Large intestine (tissue), 3 donors: ENCODE data around the gene ETV6. TPM values are rescaled to one million over a fixed set of nuclear protein-coding genes. Genes with fewer than 3 reads are reported as not detected.

Source experiments
- DNase-seq, 2 donors: peaks; one replicate each; pipeline versions ENCODE4 v3.0.0 to v3.0.0-alpha.2; 2013
- H3K27ac ChIP-seq: one replicate; pipeline ENCODE4 v1.5.1; 2013; ENCODE audit warnings: low read length
- H3K27me3 ChIP-seq: 2 replicates; pipeline ENCODE4 v1.6.1; 2013; ENCODE audit warnings: low read length; ENCODE audit not compliant: control insufficient read depth, insufficient read depth
- H3K36me3 ChIP-seq: 2 replicates; pipeline ENCODE4 v1.6.1; 2013; ENCODE audit warnings: low read length; ENCODE audit not compliant: control insufficient read depth, insufficient read depth
- H3K4me1 ChIP-seq: one replicate; pipeline ENCODE4 v1.6.1; 2013; ENCODE audit warnings: low read length; ENCODE audit not compliant: control insufficient read depth, insufficient read depth
- H3K4me3 ChIP-seq: one replicate; pipeline ENCODE4 v1.5.1; 2013; ENCODE audit warnings: low read length
- H3K9me3 ChIP-seq: one replicate; pipeline ENCODE4 v1.6.1; 2013; ENCODE audit warnings: mild to moderate bottlenecking, low read depth, low read length, moderate library complexity; ENCODE audit not compliant: control insufficient read depth
- WGBS: methylation state at CpG from one replicate; pipeline ENCODE4 v1.1.5; 2013; ENCODE audit warnings: low lambda C conversion rate; ENCODE audit not compliant: insufficient coverage; 5-methylcytosine and 5-hydroxymethylcytosine counted together
- polyA plus RNA-seq: library from polyadenylated mRNA; unstranded; fragments of 120-200 nt; gene quantifications from one replicate; pipeline ENCODE4 v1.2.1, GENCODE V29; 2013

The ETV6 gene
- polyA plus RNA-seq, 1 donor: 14.9 TPM

GRCh38 chr12:11771356-11771755, 121.9 kb downstream of the ETV6 start:
- no peak overlapping the region for H3K4me3 ChIP-seq
- H3K9me3 ChIP-seq: no peaks in the 10 kb centered on the region
- H3K27ac ChIP-seq: no peak overlapping the region
- peaks cover 14% of the 10 kb centered on the region for H3K4me1 ChIP-seq
- DNase-seq: no peak
- peaks cover 12% of the 10 kb centered on the region for H3K36me3 ChIP-seq
- no peaks in the 10 kb centered on the region for H3K27me3 ChIP-seq
- WGBS: no CpG with 5 or more reads among the region's 3 CpGs

- Histone ChIP-seq H3K27me3 (no peaks in the 10 kb centered on the region), H3K27ac (no peak overlapping the region), H3K36me3 (peaks cover 12% of the 10 kb centered on the region), H3K9me3 (no peaks in the 10 kb centered on the region), H3K4me3 (no peak overlapping the region), H3K4me1 (peaks cover 14% of the 10 kb centered on the region)
- no peak for DNase-seq
- no CpG with 5 or more reads among the region's 3 CpGs for WGBS
These were observed 122.5 kb downstream of the ETV6 start for GRCh38 chr12:11771895-11772502.

- Histone ChIP-seq H3K9me3 (no peaks in the 10 kb centered on the region), H3K27me3 (no peaks in the 10 kb centered on the region), H3K36me3 (peaks cover 18% of the 10 kb centered on the region), H3K4me3 (no peak overlapping the region), H3K27ac (peak overlapping the region; percentile 26), H3K4me1 (peaks cover 5% of the 10 kb centered on the region)
- peak in 1 of 2 donors; percentile 57 for DNase-seq
- WGBS: no CpG with 5 or more reads among the region's 10 CpGs
These were observed 124.6 kb downstream of the ETV6 start for GRCh38 chr12:11773889-11774677.

- H3K27me3 ChIP-seq: no peaks in the 10 kb centered on the region
- peaks cover 18% of the 10 kb centered on the region for H3K36me3 ChIP-seq
- peaks cover 5% of the 10 kb centered on the region for H3K4me1 ChIP-seq
- peak overlapping the region; percentile 3 for H3K27ac ChIP-seq
- H3K4me3 ChIP-seq: no peak overlapping the region
- 100% methylated on average over 1 of the region's 6 CpGs for WGBS
- no peak for DNase-seq
- H3K9me3 ChIP-seq: no peaks in the 10 kb centered on the region
These were observed 125.3 kb downstream of the ETV6 start for GRCh38 chr12:11774821-11775220.

GRCh38 chr12:11776316-11776715, 126.8 kb downstream of the ETV6 start:
- no peak for DNase-seq
- 80% methylated on average over 1 of the region's 3 CpGs for WGBS

GRCh38 chr12:11777451-11777850, 128.0 kb downstream of the ETV6 start:
- 100% methylated on average over 2 of the region's 4 CpGs for WGBS
- Histone ChIP-seq H3K27me3 (no peaks in the 10 kb centered on the region), H3K4me3 (no peak overlapping the region), H3K36me3 (peaks cover 13% of the 10 kb centered on the region), H3K4me1 (peaks cover 5% of the 10 kb centered on the region), H3K9me3 (no peaks in the 10 kb centered on the region), H3K27ac (no peak overlapping the region)
- DNase-seq: no peak

More at GRCh38 chr12:11776316-11776715, 126.8 kb downstream of the ETV6 start:
- Histone ChIP-seq H3K9me3 (no peaks in the 10 kb centered on the region), H3K4me1 (peaks cover 5% of the 10 kb centered on the region), H3K4me3 (no peak overlapping the region), H3K27me3 (no peaks in the 10 kb centered on the region), H3K27ac (no peak overlapping the region), H3K36me3 (peaks cover 15% of the 10 kb centered on the region)

- Histone ChIP-seq H3K27ac (no peak overlapping the region), H3K9me3 (no peaks in the 10 kb centered on the region), H3K27me3 (no peaks in the 10 kb centered on the region), H3K4me1 (peaks cover 5% of the 10 kb centered on the region), H3K36me3 (peaks cover 13% of the 10 kb centered on the region), H3K4me3 (no peak overlapping the region)
- no peak for DNase-seq
- 100% methylated on average over 1 of the region's 12 CpGs for WGBS
These were observed 128.5 kb downstream of the ETV6 start for GRCh38 chr12:11777962-11778361.

- no peak for DNase-seq
- Histone ChIP-seq H3K4me3 (no peak overlapping the region), H3K27me3 (no peaks in the 10 kb centered on the region), H3K27ac (no peak overlapping the region), H3K36me3 (peaks cover 13% of the 10 kb centered on the region), H3K9me3 (no peaks in the 10 kb centered on the region), H3K4me1 (peaks cover 2% of the 10 kb centered on the region)
- WGBS: 93% methylated on average over 2 of the region's 12 CpGs
These were observed 129.5 kb downstream of the ETV6 start for GRCh38 chr12:11778713-11779685.

GRCh38 chr12:11780521-11781101, 131.1 kb downstream of the ETV6 start:
- Histone ChIP-seq H3K27me3 (no peaks in the 10 kb centered on the region), H3K9me3 (no peaks in the 10 kb centered on the region), H3K27ac (no peak overlapping the region), H3K36me3 (peaks cover 10% of the 10 kb centered on the region), H3K4me1 (no peaks in the 10 kb centered on the region), H3K4me3 (no peak overlapping the region)
- no CpG with 5 or more reads among the region's 6 CpGs for WGBS
- no peak for DNase-seq
